Renal cortical epithelial cell (primary cell): ENCODE data around the gene TOM1. TPM values are rescaled to one million over a fixed set of nuclear protein-coding genes. Genes with fewer than 3 reads are reported as not detected.

ENCODE experiments used
- DNase-seq: peaks from one replicate; pipeline ENCODE4 v3.0.0-alpha.2; 2011; ENCODE audit warnings: low read depth
- total RNA-seq: library from RNA; depleted of rRNA; stranded (reverse); fragments of >200 nt; gene quantifications from 2 replicates; pipeline ENCODE4 v1.2.3, GENCODE V29; 2014

TOM1 gene
- total RNA-seq, 1 donor from 2014 or later, result 23.6 TPM

DNA sequence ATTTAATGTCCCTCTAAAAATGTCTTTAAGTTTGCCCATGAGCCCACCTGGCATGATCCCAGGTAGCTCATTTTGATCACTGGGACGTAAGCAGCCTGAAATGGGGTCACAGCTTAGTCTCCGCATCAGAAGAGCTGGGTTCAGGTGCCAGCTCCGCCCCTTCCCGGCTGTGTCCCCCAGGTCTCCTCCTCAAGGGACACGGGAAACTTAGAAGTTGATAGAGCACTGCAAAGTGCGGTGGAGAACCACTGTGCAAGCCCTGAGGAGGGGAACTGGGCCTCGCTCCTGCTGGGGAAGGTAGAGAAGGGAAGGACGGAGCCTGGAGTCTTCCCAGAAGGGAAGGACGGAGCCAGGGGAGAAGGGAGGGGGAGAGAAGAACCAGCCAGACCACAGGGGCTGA, 7.7 kb downstream of the TOM1 start:
- DNase-seq, result no peak

DNA sequence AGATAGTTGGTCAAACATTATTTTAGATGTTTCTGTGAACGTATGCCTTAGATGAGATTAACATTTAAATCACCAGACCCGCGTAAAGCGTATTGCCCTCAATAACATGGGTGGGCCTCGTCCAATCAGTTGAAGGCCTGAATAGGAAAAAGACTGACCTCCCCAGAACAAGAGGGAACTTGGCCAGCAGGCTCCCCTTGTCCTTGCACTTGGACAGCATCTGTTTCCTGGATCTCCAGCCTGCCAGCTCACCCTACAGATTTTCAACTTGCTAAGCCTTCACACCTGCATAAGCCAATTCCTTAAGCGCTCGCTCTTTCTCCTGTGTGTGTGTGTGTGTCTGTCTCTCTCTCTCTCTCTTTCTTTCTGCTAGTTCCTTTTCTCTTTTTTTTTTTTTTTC, 8.2 kb downstream of the TOM1 start:
- DNase-seq, result no peak

DNA sequence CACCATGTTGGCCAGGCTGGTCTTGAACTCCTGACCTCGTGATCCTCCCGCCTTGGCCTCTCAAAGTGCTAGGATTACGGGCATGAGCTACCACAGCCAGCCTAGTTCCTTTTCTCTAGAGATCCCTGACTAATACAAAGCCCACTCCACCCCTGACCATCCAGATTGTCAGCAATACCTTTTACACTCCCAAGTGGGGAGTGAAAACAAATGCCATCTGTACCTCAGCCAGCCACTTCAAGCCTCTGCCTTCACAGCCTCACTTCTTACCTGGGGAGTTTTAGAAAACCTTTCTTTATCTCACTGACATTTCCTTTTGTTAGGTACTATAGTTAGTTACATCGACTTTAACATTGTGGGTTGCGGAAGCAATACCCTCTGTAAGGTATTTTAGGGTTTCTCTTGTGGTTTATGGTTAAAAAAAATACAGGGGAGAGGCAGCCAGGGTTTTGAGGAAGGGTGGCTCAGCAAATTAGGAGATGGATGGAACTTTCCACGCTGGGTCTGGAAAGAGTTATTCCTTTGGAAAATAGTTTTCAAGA, 8.9 kb downstream of the TOM1 start:
- no peak for DNase-seq

DNA sequence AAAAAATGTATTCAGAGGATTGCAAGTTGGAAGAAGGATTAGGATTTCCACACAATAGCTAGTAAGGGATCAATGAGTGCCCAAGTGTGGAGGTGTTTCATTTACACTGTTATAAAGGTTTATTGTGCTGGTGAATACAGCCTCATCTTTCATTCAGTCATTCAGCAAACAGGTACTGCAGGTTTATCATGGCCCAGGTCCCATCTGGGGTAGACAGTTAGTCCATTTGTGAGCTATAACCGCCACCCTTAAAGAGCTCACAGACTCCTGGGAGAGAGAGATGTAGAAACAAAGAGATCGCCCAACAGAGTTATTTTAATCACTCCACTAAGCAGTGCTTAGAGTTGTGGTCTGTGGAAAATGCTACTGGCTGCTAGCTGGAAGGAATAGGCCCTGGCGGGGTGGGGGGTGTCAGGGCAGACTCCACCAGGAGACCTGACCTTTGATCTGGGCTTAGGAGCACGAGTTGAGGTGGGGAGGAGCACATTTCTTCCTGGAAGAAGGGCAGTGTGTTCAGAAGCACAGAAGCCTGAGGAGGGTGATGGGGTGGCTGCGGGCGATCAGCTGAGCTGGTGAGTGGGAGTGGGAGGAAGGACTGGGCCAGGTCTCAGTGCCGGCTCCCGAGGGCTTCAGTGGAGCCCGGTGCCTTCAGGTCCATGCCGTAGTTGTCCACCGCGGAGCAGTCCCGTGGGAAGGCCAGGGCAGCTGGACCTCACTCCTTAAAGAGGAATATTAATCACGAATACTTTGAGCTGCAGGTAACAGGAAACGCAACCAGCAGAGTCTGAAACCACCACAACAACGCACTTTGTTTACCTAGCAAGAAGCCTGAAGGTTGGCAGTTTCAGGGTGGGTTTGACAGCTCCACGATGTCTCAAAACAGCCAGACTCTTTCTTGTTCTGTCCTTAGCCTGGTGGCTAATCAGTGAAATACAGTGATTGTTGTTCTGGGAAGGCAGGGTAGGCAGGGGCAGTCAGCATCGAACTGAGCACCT, 11.2 kb downstream of the TOM1 start:
- DNase-seq, result peak; percentile 74

DNA sequence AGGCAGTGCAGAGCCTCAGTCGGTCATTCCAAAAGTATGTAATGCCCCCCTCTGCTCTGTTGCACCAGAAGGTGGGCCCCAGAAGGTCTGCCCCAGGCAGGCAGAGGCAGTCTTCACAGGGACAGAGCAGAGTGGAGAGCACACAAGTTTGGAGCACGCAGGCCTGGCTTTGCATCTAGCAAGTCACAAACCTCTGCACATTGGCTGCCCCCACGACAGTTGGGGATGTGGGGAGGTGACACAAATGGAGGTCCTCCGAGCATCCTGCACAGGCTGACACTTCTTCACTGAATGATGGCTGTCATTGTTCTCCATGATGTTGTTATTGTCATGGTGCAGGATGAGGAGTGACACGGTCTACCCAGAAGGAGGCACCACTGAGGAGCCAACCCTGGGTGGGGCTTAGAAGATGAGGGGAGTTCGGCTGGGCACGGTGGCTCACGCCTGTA, 11.9 kb downstream of the TOM1 start:
- no peak for DNase-seq

DNA sequence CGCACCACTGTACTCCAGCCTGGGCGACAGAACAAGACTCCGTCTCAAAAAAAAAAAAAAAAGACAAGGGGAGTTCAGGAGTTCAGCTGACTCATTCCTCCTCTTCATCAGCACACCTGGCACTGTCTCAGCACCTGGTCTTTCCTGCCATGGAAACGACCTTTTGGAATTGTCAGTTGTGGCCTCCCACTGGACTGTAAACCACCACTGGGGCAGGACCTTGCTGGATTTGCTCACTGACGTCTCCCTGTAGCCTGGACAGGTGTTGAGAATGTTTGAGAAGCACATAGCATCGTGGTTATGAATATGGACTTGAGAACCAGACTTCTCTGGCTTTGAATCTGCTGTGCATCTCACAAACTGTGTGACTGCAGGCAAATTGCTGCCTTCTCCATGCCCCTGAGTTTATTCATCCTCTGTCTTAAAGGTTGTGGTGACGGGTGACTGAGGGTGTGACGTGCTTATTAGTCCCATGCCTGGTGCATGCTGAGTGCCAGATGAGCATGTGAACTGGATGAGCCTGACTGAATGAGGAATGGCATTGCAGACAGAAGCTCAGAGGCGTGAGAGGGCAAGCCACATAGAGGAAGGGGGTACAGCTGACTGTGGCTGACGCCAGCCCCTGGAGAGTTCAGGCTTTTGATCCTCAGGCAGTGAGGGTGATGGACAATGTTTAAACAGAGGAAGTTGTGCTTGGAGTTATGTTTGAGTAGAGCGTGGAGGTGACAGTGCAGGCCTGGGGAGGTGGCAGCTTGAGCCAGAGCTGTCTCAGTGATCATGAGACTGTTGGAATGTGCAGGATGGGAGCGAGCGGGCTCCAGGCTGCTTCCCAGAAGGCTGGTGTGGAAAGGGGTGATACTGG, 12.7 kb downstream of the TOM1 start:
- DNase-seq, result peak; percentile 82

DNA sequence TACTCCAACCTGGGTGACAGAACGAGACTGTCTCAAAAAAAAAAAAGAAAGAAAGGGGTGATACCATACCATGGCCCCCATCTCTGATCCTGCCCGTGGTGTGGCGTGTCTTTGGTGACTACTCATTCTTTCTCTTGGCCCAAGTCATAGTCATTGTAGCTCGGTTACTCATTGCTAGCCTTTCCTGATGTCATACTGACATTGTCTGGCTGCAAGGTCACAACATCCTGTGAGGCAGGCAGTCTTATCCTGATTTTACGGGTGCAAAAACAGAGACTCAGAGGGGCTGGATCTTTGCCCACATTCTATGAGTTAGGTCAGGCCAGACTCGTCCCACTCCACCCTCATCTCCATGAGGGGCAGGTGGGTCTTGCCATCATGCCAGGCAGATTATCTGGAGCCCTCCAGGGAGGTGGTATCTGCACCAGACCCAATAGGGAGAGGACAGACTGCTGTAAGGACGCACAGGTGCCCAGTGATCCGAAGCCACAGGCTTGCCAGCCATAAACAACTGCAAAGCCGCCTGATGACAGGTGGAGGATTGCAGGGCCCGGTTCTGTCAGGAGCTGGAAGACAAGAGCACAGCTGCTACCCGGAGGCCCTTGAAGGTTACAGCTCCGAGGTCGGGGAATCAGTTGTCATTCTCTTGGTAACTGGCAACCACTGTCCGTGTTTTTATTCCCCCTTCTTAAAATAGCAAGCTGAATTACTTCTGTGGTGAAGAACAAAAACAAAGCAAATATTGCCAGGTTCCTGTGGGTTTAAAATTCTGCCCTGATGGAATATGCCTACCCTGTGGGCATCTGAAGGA, 13.8 kb downstream of the TOM1 start:
- peak; percentile 96 for DNase-seq

DNA sequence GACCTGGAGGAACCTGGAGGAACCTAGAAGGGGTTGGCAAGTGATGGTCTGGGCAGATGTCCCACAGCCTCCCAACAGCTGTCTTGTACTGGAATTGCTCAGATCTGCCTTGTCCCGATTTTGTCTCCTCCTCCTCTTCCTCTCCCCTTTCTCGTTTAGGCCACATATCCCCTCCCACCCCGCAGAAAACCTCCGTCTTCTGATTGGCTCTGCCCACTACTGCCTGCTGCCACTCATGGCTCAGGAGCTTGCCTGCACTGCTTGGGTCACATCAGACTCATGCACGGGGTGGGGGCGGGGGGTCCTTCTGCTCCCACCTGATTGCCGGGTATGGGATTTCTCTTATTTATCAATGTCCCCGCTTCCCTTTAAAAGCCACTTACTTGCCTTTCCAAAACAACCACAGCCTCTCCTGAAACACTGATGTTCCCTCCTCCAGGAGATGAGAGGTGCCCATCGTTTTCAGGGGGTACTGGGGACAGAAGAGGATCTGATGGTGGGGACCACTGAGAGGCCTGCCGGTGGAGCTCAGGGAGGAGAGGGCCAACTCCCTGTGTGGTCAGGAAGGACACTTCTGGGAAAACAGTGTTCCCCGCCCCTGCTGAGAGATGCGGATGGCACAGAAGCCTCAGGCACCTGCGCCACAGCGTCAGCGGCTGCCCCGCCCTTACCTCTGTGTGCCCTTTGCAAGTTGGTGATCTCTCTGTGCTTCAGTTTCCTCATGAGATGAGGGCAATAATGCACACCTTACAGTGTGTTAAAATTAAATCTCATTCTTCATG, 14.7 kb downstream of the TOM1 start:
- no peak for DNase-seq

DNA sequence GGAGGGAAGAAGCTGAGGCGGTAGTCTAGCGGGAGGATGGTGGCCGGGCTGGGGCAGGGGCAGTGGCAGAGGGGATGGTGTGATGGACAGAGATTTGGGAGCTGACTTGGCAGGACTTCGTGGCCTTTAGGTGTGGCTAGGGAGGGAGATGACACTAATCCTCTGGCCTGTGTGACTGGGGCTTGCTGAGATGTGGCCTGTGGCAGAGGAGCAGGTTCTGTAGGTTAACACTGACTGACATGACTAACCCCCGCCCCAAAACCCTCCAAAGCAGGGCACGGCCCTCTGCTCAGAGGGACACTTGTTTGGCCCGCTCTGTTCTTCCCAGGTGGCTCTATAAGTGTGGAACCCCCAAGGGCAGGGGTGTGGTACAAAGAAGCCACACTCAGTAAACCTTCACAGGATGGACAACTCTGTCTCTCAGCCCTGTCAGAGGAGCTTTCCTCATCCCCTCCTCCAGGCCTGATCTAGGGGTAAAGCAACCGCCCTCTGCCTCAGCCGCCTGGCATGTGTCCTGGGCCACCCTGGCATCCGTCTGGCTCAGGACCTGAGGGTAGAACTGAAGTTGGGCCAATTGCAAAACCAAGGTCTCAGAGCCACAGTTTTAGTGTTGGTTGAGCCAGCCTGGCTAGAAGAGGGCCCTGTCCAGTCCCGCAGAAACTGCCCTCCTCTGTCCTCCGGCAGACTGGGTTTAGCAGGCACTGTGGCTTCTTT, 15.6 kb downstream of the TOM1 start:
- DNase-seq, result no peak

DNA sequence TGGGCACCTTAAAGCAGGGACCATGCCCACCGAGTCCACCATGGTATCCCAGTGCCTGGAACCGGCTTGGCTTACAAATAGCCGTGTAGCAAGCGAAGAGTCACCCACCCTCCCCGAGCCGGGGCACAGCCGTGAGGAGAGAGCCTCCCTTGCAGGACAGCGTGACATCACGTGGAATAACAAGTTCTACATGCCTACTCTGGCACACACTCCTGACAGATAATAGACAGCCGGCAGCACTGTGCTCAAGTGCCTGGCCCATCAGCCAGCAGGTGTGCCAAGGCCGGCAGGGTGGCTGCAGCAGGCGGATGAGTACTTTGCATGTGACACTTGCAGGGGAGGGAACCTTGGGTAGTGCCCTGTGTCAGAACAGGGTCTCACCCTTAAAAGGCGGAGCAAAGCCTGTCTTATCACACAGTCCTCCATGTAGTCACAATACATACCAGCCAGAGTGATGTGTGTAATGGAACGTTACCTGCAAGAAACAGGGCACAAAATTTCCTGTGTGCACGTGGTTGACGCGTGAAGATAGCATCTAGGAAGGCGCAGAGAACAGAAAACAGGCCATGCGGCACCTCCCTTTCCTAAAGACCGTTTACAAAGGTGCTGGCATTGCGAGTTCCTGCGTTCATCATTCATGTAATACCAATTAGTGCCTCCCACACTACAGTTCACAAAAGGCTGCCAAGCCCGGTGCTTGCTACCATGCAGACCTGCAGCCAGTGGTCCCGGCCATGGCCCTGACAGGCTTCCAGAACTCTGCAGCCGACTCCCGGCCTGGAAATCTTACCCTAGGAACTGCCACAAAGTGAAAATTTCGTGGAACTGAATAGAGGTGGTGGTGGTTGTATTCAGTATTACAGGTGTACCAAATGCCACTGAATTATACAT, 16.4 kb downstream of the TOM1 start:
- DNase-seq, result no peak

DNA sequence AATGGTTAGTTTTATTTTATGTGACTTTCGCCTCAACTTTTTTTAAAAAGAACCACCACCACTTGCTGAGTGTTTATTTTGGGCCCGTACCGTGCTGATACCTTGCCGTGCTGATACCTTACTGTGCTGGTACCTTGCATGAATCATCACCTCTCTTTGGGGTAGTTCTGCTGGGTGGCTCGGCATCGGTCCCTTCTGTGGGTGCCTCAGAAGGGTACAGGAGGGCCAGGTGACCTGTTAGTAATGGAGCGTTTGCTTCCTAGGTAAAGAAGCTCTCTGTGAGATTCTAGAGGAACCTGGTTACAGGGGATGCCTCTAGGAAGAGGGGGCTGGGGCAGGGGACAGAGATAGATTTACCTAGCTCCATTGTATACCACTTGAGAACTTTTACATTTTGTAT, 17.1 kb downstream of the TOM1 start:
- no peak for DNase-seq

DNA sequence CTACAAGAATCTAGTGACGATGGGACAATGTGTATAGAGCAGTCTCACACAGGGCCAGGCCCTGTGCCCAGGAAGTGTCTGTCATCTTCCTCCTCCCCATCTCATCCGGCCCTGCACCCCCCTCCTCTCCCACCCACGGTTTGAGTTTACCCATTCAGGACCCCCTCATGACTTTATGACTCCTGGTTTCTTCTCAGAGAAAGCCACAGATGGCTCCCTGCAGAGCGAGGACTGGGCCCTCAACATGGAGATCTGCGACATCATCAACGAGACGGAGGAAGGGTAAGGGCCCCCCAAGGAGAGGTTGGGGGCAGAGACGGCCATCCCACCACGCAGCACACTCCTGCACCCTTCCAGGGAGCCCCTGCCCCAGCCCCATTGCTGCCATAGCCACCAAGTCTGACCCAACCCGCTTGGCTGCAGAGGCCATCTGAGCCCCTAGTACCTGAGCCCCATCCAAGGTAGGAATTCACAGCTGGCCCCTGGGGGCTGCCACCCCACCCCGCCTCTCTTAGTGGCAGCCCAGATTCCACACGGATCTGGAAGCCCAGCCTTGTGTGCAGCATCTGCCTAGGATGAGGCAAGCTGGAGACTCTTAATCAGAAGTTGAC, 18.1 kb downstream of the TOM1 start:
- DNase-seq, result no peak

DNA sequence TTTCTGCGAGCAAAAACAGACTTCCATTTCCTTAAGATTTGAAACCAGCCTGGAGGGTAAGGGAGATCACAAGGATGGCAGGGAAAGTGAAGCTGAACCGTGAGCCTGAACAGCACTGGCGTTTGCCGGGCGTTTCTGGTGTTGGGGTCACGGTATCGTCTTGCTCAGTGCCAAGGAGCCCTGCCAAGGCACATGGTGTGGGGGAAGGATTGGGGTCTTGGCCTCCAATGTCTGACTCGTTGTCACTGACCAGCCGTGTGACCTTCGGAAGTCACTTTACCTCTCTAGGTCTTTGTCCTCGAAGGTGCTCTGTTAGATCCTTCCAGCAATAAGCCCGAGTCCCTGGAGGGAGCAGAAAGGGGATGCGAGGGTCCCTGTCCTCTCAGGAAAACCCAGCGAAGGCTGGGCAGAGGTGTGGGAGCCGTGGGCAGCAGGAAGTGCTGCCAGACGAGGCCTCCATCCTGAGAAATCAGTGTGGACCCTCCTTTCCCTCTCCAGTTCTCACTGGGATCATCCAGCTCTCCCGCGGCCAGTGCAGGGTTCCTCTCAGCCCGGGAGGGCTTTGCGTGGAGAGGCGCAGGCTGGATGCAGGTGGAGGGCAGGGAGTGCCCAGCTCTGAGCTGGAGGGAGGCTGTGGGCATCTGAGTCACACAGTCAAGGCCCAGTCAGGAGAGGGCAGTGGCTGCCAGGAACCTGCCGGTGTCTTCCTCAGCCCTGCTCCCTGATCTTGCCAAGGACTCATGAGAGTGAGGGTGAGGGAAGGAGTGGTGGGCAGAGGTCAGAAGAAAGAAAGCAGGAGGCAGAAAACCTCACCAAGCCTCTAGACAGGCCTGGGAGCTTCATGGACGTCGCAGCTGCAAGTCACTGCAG, 18.9 kb downstream of the TOM1 start:
- no peak for DNase-seq

DNA sequence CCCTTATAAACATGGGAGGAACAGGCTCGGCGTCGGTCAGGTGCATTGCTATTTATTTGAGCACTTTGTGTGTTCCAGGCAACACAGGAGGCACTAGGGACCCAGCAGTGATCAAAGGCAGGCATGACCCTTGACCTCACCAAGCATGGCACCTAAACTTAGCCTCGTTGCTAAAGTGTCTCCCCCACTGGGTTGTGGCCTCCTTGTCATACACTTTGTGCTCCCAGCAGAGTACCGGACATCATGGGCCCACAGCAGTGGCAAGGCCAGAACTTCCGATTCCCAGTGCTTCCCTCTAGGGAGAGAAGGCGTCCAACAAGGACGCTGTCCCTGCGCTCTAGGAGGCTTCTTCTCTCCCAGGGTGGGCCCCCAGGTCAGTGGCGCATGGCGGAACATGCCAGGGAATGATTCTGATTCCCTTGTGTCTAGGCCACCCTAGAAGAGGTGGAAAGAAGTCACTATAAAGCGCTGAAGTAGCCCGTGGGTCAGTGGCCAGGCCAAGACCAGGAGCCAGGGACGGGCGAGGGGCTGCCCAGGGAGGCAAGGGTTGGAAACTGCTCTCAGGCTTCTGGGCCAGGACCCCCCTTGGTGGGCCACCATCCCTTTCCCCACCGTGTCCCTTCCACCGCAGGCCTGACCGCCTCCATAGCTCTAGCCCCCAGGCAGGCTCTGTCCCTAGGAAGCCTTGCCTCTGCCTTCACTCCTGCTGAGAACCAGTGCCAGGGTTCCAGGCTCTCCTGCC, 19.7 kb downstream of the TOM1 start:
- no peak for DNase-seq

DNA sequence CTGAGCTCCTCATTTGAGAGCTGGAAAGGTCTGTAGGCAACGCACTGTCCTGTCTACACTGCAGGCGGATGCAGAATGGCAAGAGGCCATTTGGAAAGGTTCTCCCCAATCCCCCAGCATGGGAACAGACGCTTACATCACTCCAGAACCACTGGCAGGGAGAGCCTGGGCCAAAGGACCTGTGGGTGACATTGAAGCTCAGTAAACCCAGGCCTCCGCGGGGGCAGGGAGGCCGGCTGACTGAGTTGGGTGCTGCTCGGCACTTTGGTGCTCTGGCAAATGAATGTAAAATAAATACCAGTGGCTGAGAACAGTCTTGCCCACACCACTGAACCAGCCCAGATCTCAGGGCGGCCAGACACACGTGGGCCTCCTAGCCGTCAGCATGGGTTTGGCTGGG, 22.4 kb downstream of the TOM1 start:
- no peak for DNase-seq

DNA sequence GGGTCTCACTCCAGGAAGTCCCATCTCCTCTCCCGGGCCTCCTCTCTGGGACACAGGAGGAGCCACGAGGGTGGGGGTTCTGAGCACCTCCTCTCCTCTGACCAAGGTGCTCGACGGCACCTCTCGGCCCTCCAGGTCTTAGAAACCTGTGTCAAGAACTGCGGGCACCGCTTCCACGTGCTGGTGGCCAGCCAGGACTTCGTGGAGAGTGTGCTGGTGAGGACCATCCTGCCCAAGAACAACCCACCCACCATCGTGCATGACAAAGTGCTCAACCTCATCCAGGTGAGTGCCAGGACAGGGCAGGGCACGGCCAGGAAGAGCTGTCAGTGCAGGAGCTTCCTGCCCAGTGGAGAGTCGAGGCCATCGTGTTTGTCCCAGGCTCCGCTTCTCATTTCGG, 23.2 kb downstream of the TOM1 start:
- no peak for DNase-seq

DNA sequence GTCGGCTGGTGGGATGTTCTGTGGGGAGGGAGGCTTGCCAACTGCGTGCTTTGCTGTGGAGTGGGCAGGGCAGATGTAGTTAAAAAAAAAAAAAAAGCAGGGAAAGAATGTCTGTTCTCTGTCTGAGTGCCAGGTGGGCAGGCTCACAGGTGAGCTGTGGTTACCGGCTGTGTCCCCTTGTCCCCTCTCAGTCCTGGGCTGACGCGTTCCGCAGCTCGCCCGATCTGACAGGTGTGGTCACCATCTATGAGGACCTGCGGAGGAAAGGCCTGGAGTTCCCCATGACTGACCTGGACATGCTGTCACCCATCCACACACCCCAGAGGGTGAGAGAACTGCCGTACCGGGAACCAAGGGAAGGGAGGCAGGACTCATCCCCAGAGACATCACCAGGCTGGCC, 23.6 kb downstream of the TOM1 start:
- DNase-seq, result no peak
